ENCODE results near the gene CDH13.

The CDH13 gene

DNA sequence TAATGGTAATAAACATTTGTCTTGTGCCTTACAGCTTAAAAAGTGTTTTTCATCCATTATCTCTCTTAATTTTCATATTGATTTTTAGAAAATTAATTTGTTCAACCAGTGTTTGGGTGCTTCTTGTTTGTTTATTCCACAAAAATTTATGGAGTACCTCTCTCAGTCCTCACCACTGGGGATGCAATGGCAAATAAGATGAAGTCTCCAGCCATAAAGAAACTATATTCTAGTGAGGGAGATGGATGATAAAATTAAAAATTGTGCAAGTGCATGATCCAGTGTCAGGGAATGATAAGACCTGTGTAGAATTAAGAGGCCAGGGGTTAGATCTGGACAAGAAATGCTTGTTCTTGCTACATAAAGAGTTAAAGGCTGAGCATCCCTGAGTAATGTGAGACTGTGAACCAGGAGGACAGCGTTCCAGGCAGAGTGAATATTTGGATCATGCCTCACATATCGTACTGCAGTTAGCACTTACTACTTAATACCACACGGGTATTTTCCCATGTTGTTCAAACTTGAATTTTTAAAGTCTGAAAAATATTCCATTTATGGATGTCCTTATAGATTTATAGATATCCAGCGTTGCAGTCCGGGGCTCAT, 645.3 kb downstream of the CDH13 start:
- 90 to 100% methylated on average over 1 to 3 of the region's 5 CpGs for WGBS, 2 experiments (ENCODE audit: insufficient coverage in 2 of 2)

DNA sequence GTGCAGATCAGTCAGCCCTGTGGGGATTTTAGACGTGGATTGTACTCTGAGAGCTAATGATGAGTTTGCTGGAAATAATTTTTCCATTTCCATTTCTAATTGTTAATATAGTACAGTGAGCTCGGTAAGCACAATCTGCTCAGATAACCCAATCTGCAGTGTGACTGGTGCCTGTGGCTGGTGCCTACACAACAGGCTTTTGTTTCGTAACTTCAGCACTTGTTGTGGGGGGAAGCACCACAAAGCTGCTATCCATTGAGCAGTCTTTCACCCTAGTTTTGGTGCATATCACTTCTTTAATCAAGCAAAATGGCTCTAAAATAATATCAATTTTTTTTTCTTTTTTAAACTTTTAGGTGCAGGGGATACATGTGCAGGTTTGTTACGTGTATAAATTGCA, 646.1 kb downstream of the CDH13 start:
- H3K36me3 ChIP-seq (ENCODE audit: control insufficient read depth, insufficient read depth, low read length), result peaks cover 5% of the 10 kb centered on the region
- 86 to 92% methylated on average over 1 to 2 of the region's 4 CpGs for WGBS, 2 experiments (ENCODE audit: insufficient coverage in 2 of 2)
- H3K9me3 ChIP-seq (ENCODE audit: control insufficient read depth, low read length), result no peaks in the 10 kb centered on the region
- no peak overlapping the region for H3K4me3 ChIP-seq (ENCODE audit: extremely low read depth, insufficient read depth, low read length, poor library complexity, severe bottlenecking)
- H3K4me1 ChIP-seq (ENCODE audit: control insufficient read depth, insufficient read depth, low read length, poor library complexity, severe bottlenecking), result no peaks in the 10 kb centered on the region
- H3K27ac ChIP-seq (ENCODE audit: low read depth, low read length, severe bottlenecking), result no peak overlapping the region

More for the DNA sequence above, 645.3 kb downstream of the CDH13 start:
- Histone ChIP-seq H3K27ac (ENCODE audit: low read depth, low read length, severe bottlenecking) (no peak overlapping the region), H3K4me3 (ENCODE audit: extremely low read depth, insufficient read depth, low read length, poor library complexity, severe bottlenecking) (no peak overlapping the region), H3K4me1 (ENCODE audit: control insufficient read depth, insufficient read depth, low read length, poor library complexity, severe bottlenecking) (no peaks in the 10 kb centered on the region), H3K9me3 (ENCODE audit: control insufficient read depth, low read length) (no peaks in the 10 kb centered on the region), H3K36me3 (ENCODE audit: control insufficient read depth, insufficient read depth, low read length) (peaks cover 5% of the 10 kb centered on the region)

DNA sequence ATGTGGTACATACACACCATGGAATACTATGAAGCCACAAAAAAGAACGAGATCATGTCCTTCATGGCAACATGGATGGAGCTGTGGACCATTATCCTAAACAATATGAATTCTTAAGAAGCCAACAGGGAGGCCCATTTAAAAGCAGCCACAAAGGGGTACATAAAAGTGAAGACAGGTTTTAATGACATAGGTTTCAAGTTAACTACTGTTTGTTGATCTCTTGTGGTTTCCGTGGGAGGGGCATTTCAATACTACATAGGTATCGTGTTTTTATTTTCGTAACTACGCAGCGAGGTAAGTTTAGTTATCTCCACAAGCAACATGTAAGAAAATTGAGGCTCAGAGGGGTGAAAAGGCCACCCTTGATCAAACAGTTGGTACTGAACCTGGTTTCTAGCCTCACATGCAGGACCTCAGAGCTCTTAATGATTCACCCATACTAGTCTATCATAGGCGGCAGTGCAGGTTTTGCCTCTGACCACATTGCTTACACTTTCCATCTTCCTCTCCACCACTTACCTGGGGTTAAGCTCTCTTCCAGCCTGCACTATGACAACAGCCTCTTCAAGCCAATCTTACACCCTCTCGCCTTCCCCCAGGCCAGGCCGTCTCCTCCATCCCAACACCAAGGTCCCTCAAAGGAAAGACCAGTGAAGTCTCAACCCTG, 646.9 kb downstream of the CDH13 start:
- Histone ChIP-seq H3K27ac (ENCODE audit: low read depth, low read length, severe bottlenecking) (no peak overlapping the region), H3K4me3 (ENCODE audit: extremely low read depth, insufficient read depth, low read length, poor library complexity, severe bottlenecking) (no peak overlapping the region), H3K9me3 (ENCODE audit: control insufficient read depth, low read length) (no peaks in the 10 kb centered on the region), H3K36me3 (ENCODE audit: control insufficient read depth, insufficient read depth, low read length) (peaks cover 5% of the 10 kb centered on the region), H3K4me1 (ENCODE audit: control insufficient read depth, insufficient read depth, low read length, poor library complexity, severe bottlenecking) (no peaks in the 10 kb centered on the region)
- 96 to 97% methylated on average over 6 to 7 of the region's 9 CpGs for WGBS, 2 experiments (ENCODE audit: insufficient coverage in 2 of 2)

DNA sequence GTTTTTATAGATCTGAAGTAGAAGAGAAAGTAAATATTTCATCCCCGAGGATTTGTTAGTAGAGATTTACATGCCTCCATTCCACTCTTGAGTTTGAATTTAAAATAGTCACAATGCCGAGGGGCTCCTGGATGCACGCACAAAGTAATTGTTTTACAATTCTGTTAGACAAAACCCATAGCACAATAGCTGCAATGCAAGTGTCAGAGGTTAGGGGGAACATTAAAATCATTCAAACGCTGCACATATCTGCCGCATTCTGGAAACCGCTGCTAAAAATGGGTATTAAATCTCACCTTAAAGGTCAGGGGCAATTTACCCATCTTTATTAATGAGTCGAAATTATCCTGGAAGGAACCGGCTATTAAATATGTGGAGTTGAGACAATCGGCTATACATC, 652.5 kb downstream of the CDH13 start:
- H3K4me1 ChIP-seq (ENCODE audit: control insufficient read depth, insufficient read depth, low read length, poor library complexity, severe bottlenecking), result no peaks in the 10 kb centered on the region
- H3K27ac ChIP-seq (ENCODE audit: low read depth, low read length, severe bottlenecking), result no peak overlapping the region
- no peak overlapping the region for H3K4me3 ChIP-seq (ENCODE audit: extremely low read depth, insufficient read depth, low read length, poor library complexity, severe bottlenecking)
- no peaks in the 10 kb centered on the region for H3K9me3 ChIP-seq (ENCODE audit: control insufficient read depth, low read length)
- WGBS, 2 experiments (ENCODE audit: insufficient coverage in 2 of 2), result 95 to 96% methylated on average over 3 to 5 of the region's 9 CpGs
- no peaks in the 10 kb centered on the region for H3K36me3 ChIP-seq (ENCODE audit: control insufficient read depth, insufficient read depth, low read length)

DNA sequence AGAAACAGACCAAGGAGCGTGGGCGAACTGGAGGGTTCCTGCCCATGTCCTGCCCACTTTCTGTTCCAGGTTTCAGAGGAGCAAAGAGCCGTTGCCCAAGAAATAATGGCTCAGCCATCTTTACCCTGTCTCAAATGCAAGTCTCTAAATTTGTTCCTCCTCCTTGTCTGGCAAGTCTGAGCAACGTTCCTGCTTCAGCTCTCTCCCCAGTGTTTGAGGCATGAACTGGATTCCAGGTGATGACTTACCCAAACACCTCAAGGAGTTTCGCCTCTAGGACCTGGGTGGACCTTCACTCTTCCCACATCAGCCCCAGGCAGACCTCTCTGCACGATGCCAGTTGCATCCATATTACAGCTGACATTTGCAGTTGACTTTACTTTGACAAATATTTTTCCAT, 659.2 kb downstream of the CDH13 start:
- H3K4me1 ChIP-seq (ENCODE audit: control insufficient read depth, insufficient read depth, low read length, poor library complexity, severe bottlenecking), result no peaks in the 10 kb centered on the region

DNA sequence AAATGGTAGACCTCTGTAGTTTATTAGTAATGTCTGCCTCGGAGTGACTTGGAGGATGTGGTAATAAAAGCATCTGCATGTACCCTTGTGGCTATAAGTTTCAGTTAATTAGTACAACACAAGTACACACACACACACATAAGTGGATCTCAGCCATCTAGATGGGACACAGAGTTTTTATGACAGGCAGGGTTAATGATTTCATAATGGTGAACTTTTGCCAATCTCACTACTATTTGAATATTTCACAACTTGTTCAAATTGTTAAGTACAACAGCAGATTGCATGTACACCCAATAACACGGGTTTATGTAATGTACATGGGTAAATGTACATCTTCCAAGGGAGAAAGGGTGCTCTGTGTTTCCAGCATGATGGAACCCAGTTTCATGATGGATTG, 669.7 kb downstream of the CDH13 start:
- WGBS, 2 experiments (ENCODE audit: insufficient coverage in 2 of 2), result 100% methylated on average over 1 of the region's 2 CpGs
- H3K27ac ChIP-seq (ENCODE audit: low read depth, low read length, severe bottlenecking), result no peak overlapping the region

More for the DNA sequence above, 659.2 kb downstream of the CDH13 start:
- no peaks in the 10 kb centered on the region for H3K36me3 ChIP-seq (ENCODE audit: control insufficient read depth, insufficient read depth, low read length)
- H3K4me3 ChIP-seq (ENCODE audit: extremely low read depth, insufficient read depth, low read length, poor library complexity, severe bottlenecking), result no peak overlapping the region
- H3K27ac ChIP-seq (ENCODE audit: low read depth, low read length, severe bottlenecking), result no peak overlapping the region
- WGBS, 2 experiments (ENCODE audit: insufficient coverage in 2 of 2), result 83 to 94% methylated on average over 5 to 6 of the region's 6 CpGs
- H3K9me3 ChIP-seq (ENCODE audit: control insufficient read depth, low read length), result no peaks in the 10 kb centered on the region

DNA sequence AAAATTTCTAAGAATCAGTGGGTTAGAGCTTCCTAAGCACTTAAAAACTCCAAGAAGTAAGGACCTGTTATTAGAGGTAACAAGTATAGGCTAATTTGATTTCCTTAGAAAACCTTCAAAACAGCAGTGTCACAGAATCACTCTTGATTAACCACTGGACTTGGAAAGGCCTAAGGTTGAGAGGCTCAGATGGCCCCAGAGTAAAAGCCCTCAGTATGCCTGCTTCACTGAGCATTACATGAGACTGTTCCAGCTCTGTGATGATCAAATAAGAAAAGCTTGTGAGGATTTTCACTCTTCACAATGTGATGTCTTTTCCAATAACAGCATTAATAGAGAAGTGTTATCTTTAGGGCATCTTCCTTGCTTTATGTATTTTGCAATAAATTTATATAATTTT, 671.8 kb downstream of the CDH13 start:
- Histone ChIP-seq H3K4me1 (ENCODE audit: control insufficient read depth, insufficient read depth, low read length, poor library complexity, severe bottlenecking) (no peaks in the 10 kb centered on the region), H3K36me3 (ENCODE audit: control insufficient read depth, insufficient read depth, low read length) (no peaks in the 10 kb centered on the region), H3K9me3 (ENCODE audit: control insufficient read depth, low read length) (no peaks in the 10 kb centered on the region), H3K27ac (ENCODE audit: low read depth, low read length, severe bottlenecking) (no peak overlapping the region), H3K4me3 (ENCODE audit: extremely low read depth, insufficient read depth, low read length, poor library complexity, severe bottlenecking) (no peak overlapping the region)

More for the DNA sequence above, 669.7 kb downstream of the CDH13 start:
- Histone ChIP-seq H3K36me3 (ENCODE audit: control insufficient read depth, insufficient read depth, low read length) (no peaks in the 10 kb centered on the region), H3K9me3 (ENCODE audit: control insufficient read depth, low read length) (no peaks in the 10 kb centered on the region), H3K4me3 (ENCODE audit: extremely low read depth, insufficient read depth, low read length, poor library complexity, severe bottlenecking) (no peak overlapping the region), H3K4me1 (ENCODE audit: control insufficient read depth, insufficient read depth, low read length, poor library complexity, severe bottlenecking) (no peaks in the 10 kb centered on the region)

DNA sequence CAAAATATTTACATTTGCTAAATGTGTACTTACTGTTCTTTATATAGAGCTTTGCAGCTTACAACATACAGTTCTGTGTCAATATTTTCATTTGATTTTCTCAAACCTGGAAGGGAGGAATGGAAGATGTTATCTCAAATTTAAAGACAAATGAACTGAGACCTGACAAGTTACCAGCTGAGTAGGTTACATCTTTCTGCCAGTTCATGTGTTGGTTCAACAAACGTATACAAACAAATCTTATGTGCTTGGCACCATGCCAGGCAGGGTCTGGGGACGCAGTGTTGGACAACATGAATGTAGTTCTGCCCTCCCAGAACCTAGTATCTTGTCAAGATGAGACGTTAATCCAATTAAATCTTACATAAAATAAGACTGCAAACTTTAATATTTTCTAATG, 673.6 kb downstream of the CDH13 start:
- Histone ChIP-seq H3K9me3 (ENCODE audit: control insufficient read depth, low read length) (no peaks in the 10 kb centered on the region), H3K4me3 (ENCODE audit: extremely low read depth, insufficient read depth, low read length, poor library complexity, severe bottlenecking) (no peak overlapping the region), H3K27ac (ENCODE audit: low read depth, low read length, severe bottlenecking) (no peak overlapping the region), H3K36me3 (ENCODE audit: control insufficient read depth, insufficient read depth, low read length) (no peaks in the 10 kb centered on the region), H3K4me1 (ENCODE audit: control insufficient read depth, insufficient read depth, low read length, poor library complexity, severe bottlenecking) (peaks cover 7% of the 10 kb centered on the region)
- WGBS, 2 experiments (ENCODE audit: insufficient coverage in 2 of 2), result 80 to 86% methylated on average over 1 of the region's 3 CpGs

DNA sequence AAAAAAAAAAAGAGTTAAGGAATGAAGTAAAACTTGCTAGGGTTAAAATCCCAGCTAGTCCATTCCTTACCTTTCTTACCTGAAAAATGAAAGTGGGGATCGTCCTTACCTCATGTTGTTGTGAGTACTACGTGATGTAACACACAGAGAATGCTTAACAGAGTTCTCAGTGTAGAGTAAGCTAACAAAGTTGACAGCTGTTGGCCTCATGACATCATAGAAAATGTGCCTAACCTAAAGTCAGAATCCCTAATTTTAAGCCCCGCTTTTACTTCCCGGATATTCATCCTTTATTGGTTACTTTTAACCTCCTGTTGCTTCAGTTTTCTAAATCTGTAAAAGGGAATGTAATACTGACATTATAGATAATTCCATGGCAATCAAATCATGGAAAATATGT, 675.2 kb downstream of the CDH13 start:
- Histone ChIP-seq H3K36me3 (ENCODE audit: control insufficient read depth, insufficient read depth, low read length) (no peaks in the 10 kb centered on the region), H3K27ac (ENCODE audit: low read depth, low read length, severe bottlenecking) (no peak overlapping the region), H3K4me3 (ENCODE audit: extremely low read depth, insufficient read depth, low read length, poor library complexity, severe bottlenecking) (no peak overlapping the region), H3K4me1 (ENCODE audit: control insufficient read depth, insufficient read depth, low read length, poor library complexity, severe bottlenecking) (peaks cover 22% of the 10 kb centered on the region), H3K9me3 (ENCODE audit: control insufficient read depth, low read length) (no peaks in the 10 kb centered on the region)
- 94% methylated on average over 2 of the region's 4 CpGs; no CpG with 5 or more reads in 1 of the 2 experiments for WGBS, 2 experiments (ENCODE audit: insufficient coverage in 2 of 2)

DNA sequence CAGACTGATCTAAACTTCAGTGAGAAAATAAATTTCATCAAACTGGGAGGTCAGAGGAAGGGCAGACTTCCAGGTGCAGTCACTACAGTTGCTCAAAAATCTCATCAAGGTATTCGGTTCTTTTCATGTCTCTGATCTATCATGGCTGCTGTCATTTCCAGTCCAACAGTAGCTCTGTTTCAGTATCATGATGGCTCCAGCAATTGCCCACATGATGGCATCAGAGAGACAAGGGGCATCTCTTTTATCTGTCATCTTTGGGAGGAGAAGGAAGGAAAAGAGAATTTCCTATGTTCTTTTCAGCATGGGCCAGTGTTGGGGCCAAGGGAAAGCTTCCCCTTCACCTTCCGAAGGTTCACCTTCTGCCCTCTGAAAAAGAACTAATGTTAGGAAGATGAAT, 676.1 kb downstream of the CDH13 start:
- Histone ChIP-seq H3K27ac (ENCODE audit: low read depth, low read length, severe bottlenecking) (no peak overlapping the region), H3K4me3 (ENCODE audit: extremely low read depth, insufficient read depth, low read length, poor library complexity, severe bottlenecking) (no peak overlapping the region), H3K9me3 (ENCODE audit: control insufficient read depth, low read length) (no peaks in the 10 kb centered on the region), H3K36me3 (ENCODE audit: control insufficient read depth, insufficient read depth, low read length) (no peaks in the 10 kb centered on the region), H3K4me1 (ENCODE audit: control insufficient read depth, insufficient read depth, low read length, poor library complexity, severe bottlenecking) (peaks cover 24% of the 10 kb centered on the region)
- WGBS, 2 experiments (ENCODE audit: insufficient coverage in 2 of 2), result 92 to 93% methylated on average over 1 to 2 of the region's 2 CpGs

DNA sequence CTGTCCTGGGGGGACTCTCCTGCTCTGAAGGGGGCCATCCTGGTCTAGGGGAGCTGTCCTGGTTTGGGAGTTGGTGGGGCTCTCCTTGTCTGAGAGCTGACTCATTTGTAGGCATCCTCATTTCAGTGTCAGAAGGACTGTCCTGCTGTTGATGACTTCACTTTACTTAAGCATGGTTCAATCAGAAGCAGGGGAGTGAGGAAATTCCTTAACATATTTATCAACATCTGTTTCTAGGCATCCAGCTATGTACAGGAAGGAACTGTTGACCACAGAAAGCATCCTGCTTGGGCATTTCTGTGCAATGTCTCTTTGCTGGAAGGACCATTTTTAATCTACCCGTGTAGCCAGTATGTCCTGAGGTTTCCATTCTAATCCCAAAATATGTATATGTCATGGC, 678.3 kb downstream of the CDH13 start:
- 100% methylated on average over 1 of the region's 1 CpG; no CpG with 5 or more reads in 1 of the 2 experiments for WGBS, 2 experiments (ENCODE audit: insufficient coverage in 2 of 2)
- no peaks in the 10 kb centered on the region for H3K9me3 ChIP-seq (ENCODE audit: control insufficient read depth, low read length)
- H3K27ac ChIP-seq (ENCODE audit: low read depth, low read length, severe bottlenecking), result peak overlapping the region; percentile 33
- H3K4me3 ChIP-seq (ENCODE audit: extremely low read depth, insufficient read depth, low read length, poor library complexity, severe bottlenecking), result no peak overlapping the region
- H3K4me1 ChIP-seq (ENCODE audit: control insufficient read depth, insufficient read depth, low read length, poor library complexity, severe bottlenecking), result peaks cover 24% of the 10 kb centered on the region
- H3K36me3 ChIP-seq (ENCODE audit: control insufficient read depth, insufficient read depth, low read length), result no peaks in the 10 kb centered on the region
